Keratinocyte (primary cell): Measurements from ENCODE around the gene PTBP3. TPM values are rescaled to one million over a fixed set of nuclear protein-coding genes. Genes with fewer than 3 reads are reported as not detected.
"Not testable (repeated sequence)": the region's sequence is repeated elsewhere in the genome, so short reads cannot be mapped to it uniquely, and the experiment has no call there.

Experiments used
- DNase-seq: peaks from one replicate; pipeline ENCODE4 v3.0.0-alpha.2; 2011; ENCODE audit warnings: low read depth, missing footprints, low spot score
- FAIRE-seq: peaks from 2 replicates; lab custom pipeline; 2011; peaks lifted over from hg19 to GRCh38; lab: Jason Lieb, UNC
- H2AFZ ChIP-seq: 2 replicates; pipeline ENCODE4 v1.6.0; 2012; ENCODE audit warnings: low read length, control low read depth, inconsistent platforms; ENCODE audit not compliant: control insufficient read depth
- H3K27ac ChIP-seq: 2 replicates; pipeline ENCODE4 v1.5.1; 2011; ENCODE audit warnings: low read length; ENCODE audit not compliant: control insufficient read depth, insufficient read depth
- H3K27me3 ChIP-seq: 3 replicates; pipeline ENCODE4 v1.6.0; 2011; ENCODE audit warnings: low read length; ENCODE audit not compliant: control insufficient read depth, insufficient read depth; ENCODE audit errors: extremely low read depth
- H3K36me3 ChIP-seq, 2 experiments: 2 replicates in 1 of 2; 3 replicates in 1 of 2; pipeline ENCODE4 v1.5.1; 2011; ENCODE audit warnings: low read length in 2 of 2, mild to moderate bottlenecking in 1 of 2; ENCODE audit not compliant: control insufficient read depth in 2 of 2, insufficient read depth in 2 of 2; ENCODE audit errors: extremely low read depth in 1 of 2
- H3K4me1 ChIP-seq: 3 replicates; pipeline ENCODE4 v1.5.1; 2011; ENCODE audit warnings: low read length; ENCODE audit not compliant: control insufficient read depth, insufficient read depth; ENCODE audit errors: extremely low read depth
- H3K4me2 ChIP-seq: 3 replicates; pipeline ENCODE4 v1.6.0; 2011; ENCODE audit warnings: low read depth, low read length; ENCODE audit not compliant: control insufficient read depth, insufficient read depth; ENCODE audit errors: extremely low read depth
- H3K4me3 ChIP-seq, 3 experiments: fragments of 200-600 bp in 1 of 3; sonication (generic) in 1 of 3; 2 replicates in 2 of 3; 3 replicates in 1 of 3; pipeline ENCODE4 v1.5.1; 2011 to 2016; ENCODE audit warnings: low read length in 3 of 3, mild to moderate bottlenecking in 3 of 3, control low read depth in 2 of 3, inconsistent platforms in 1 of 3, low read depth in 1 of 3, mixed read lengths in 1 of 3, mixed run types in 1 of 3, moderate library complexity in 1 of 3; ENCODE audit not compliant: control insufficient read depth in 2 of 3, insufficient read depth in 2 of 3; ENCODE audit errors: extremely low read depth in 1 of 3
- H3K79me2 ChIP-seq: 2 replicates; pipeline ENCODE4 v1.6.0; 2012; ENCODE audit warnings: low read length; ENCODE audit not compliant: control insufficient read depth, insufficient read depth
- H3K9ac ChIP-seq: 3 replicates; pipeline ENCODE4 v1.6.0; 2011; ENCODE audit warnings: low read length; ENCODE audit not compliant: control insufficient read depth, insufficient read depth; ENCODE audit errors: extremely low read depth
- H3K9me1 ChIP-seq: 3 replicates; pipeline ENCODE4 v1.6.0; 2011; ENCODE audit warnings: low read length; ENCODE audit not compliant: control insufficient read depth, insufficient read depth; ENCODE audit errors: extremely low read depth
- H3K9me3 ChIP-seq: 2 replicates; pipeline ENCODE4 v1.5.1; 2012; ENCODE audit warnings: low read depth, low read length; ENCODE audit not compliant: control insufficient read depth
- H4K20me1 ChIP-seq: 3 replicates; pipeline ENCODE4 v1.6.0; 2011; ENCODE audit warnings: low read length; ENCODE audit not compliant: control insufficient read depth, insufficient read depth; ENCODE audit errors: extremely low read depth
- EZH2 ChIP-seq: IDR thresholded peaks from one replicate; pipeline ENCODE4 v1.6.1; 2012; ENCODE audit warnings: inconsistent platforms, mild to moderate bottlenecking, low read length, moderate library complexity
- dilution Hi-C: fragments of 300-500 bp; cut with MboI; formaldehyde crosslinking; loops from one replicate; pipeline ENCODE4 v1.7.0; 2020; ENCODE audit warnings: low sequenced_read_pairs; ENCODE audit not compliant: extremely low pct_ligation_motif_present
- polyA plus RNA-seq, 5 experiments: library from polyadenylated mRNA; depleted of rRNA in 3 of 5; stranded (reverse) in 3 of 5; stranded (forward) in 1 of 5; unstranded in 1 of 5; fragments of >200 nt; gene quantifications; 1 replicate in 1 of 5; 2 replicates in 3 of 5; 3 replicates in 1 of 5; pipeline versions ENCODE4 v1.2.1 to v1.2.3, GENCODE V29; 2011 to 2012; ENCODE audit warnings: missing spikeins in 2 of 5, low read depth in 1 of 5, low replicate concordance in 1 of 5
- TF ChIP-seq, protein P1 (sequence below), 3 experiments: IDR thresholded peaks in 1 of 3; conservative IDR thresholded peaks in 1 of 3; optimal IDR thresholded peaks in 1 of 3; 2 replicates in 2 of 3; 3 replicates in 1 of 3; pipeline versions ENCODE3 to v1.5.1; 2011; ENCODE audit warnings: low read length in 3 of 3, mild to moderate bottlenecking in 3 of 3, moderate library complexity in 2 of 3, control low read depth in 1 of 3, inconsistent platforms in 1 of 3; ENCODE audit not compliant: insufficient read depth in 2 of 3; ENCODE audit errors: extremely low read depth in 1 of 3

PTBP3 gene
- polyA plus RNA-seq, 1 donor (not counting 4 experiments of a cell fraction or from before 2014, with no cell fraction given) = 51.0 TPM

- Histone ChIP-seq H3K27ac (no peak overlapping the region), H3K4me1 (no peaks in the 10 kb centered on the region), H2AFZ (no peak overlapping the region), H3K9ac (no peak overlapping the region), H3K27me3 (no peaks in the 10 kb centered on the region), H3K79me2 (peaks cover 87% of the 10 kb centered on the region), H3K9me3 (peaks cover 3% of the 10 kb centered on the region), H3K4me3 (no peak overlapping the region), H3K36me3 (peaks cover 4 to 7% of the 10 kb centered on the region in 2 experiments), H3K4me2 (no peak overlapping the region), H3K9me1 (peaks cover 2% of the 10 kb centered on the region), H4K20me1 (peaks cover 2% of the 10 kb centered on the region)
- DNase-seq (no peak), FAIRE-seq (no peak)
- TF ChIP-seq EZH2 = no peak
- TF ChIP-seq, protein P1, sequence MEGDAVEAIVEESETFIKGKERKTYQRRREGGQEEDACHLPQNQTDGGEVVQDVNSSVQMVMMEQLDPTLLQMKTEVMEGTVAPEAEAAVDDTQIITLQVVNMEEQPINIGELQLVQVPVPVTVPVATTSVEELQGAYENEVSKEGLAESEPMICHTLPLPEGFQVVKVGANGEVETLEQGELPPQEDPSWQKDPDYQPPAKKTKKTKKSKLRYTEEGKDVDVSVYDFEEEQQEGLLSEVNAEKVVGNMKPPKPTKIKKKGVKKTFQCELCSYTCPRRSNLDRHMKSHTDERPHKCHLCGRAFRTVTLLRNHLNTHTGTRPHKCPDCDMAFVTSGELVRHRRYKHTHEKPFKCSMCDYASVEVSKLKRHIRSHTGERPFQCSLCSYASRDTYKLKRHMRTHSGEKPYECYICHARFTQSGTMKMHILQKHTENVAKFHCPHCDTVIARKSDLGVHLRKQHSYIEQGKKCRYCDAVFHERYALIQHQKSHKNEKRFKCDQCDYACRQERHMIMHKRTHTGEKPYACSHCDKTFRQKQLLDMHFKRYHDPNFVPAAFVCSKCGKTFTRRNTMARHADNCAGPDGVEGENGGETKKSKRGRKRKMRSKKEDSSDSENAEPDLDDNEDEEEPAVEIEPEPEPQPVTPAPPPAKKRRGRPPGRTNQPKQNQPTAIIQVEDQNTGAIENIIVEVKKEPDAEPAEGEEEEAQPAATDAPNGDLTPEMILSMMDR (optimal IDR thresholded peaks at IDR 0.05 in 1 of 3, IDR thresholded peaks at IDR 0.05 in 1 of 3, conservative IDR thresholded peaks at IDR 0.05 in 1 of 3; ENCODE audit: extremely low read depth in 1 of 3, insufficient read depth in 2 of 3, low read length in 3 of 3) = no peak
- dilution Hi-C loops = no loop called here
These were observed 49.7 kb downstream of the PTBP3 start for GRCh38 chr9:112283582-112284253.

GRCh38 chr9:112282841-112283240 is 50.6 kb downstream of the PTBP3 start:
- H3K27me3 ChIP-seq, H3K27ac ChIP-seq, H3K4me2 ChIP-seq, H3K9ac ChIP-seq, DNase-seq, H3K9me1 ChIP-seq, dilution Hi-C loops, H2AFZ ChIP-seq, H4K20me1 ChIP-seq, H3K4me1 ChIP-seq, H3K4me3 ChIP-seq, H3K36me3 ChIP-seq, FAIRE-seq, H3K9me3 ChIP-seq: not testable (repeated sequence)
- peaks cover 88% of the 10 kb centered on the region for H3K79me2 ChIP-seq

GRCh38 chr9:112280904-112281303 is 52.5 kb downstream of the PTBP3 start:
- Histone ChIP-seq H3K36me3 (peaks cover 4 to 6% of the 10 kb centered on the region in 2 experiments), H3K27ac (no peak overlapping the region), H3K9me3 (peaks cover 3% of the 10 kb centered on the region), H3K9ac (no peak overlapping the region), H3K4me2 (no peak overlapping the region), H2AFZ (no peak overlapping the region), H3K9me1 (peaks cover 2% of the 10 kb centered on the region), H3K27me3 (no peaks in the 10 kb centered on the region), H3K4me1 (no peaks in the 10 kb centered on the region), H3K79me2 (peaks cover 93% of the 10 kb centered on the region), H3K4me3 (no peak overlapping the region), H4K20me1 (peaks cover 6% of the 10 kb centered on the region)
- dilution Hi-C loops = no loop called here
- no peak for FAIRE-seq
- TF ChIP-seq, protein P1 (optimal IDR thresholded peaks at IDR 0.05 in 1 of 3, IDR thresholded peaks at IDR 0.05 in 1 of 3, conservative IDR thresholded peaks at IDR 0.05 in 1 of 3; ENCODE audit: extremely low read depth in 1 of 3, insufficient read depth in 2 of 3, low read length in 3 of 3) = no peak
- TF ChIP-seq EZH2 = no peak
- no peak for DNase-seq
